ENCODE results near the gene STRN3.

GRCh38 chr14:30896435-30896834 lies 129.7 kb downstream of the STRN3 start:
- TF ChIP-seq CTCF (IDR thresholded peaks at IDR 0.05), result no peak
- TF ChIP-seq POLR2AphosphoS5 (IDR thresholded peaks at IDR 0.05), result no peak
